ENCODE results near the gene MITF. TPM values are rescaled to one million over a fixed set of nuclear protein-coding genes. Genes with fewer than 3 reads are reported as not detected.

Gene MITF
- total RNA-seq, 1 donor from 2014 or later = 19.4 TPM

- H3K36me3 Mint-ChIP-seq (ENCODE audit: insufficient read depth) = no peaks in the 10 kb centered on the region
- no peaks in the 10 kb centered on the region for H3K9me3 Mint-ChIP-seq (ENCODE audit: low read depth)
- no peaks in the 10 kb centered on the region for H3K27me3 Mint-ChIP-seq
- no peak overlapping the region for H3K4me3 Mint-ChIP-seq (ENCODE audit: low read depth)
- peaks cover 1% of the 10 kb centered on the region for H3K4me1 Mint-ChIP-seq (ENCODE audit: low read depth)
- no peak for DNase-seq (ENCODE audit: low spot score, unreplicated experiment)
- H3K27ac Mint-ChIP-seq = no peak overlapping the region
- TF ChIP-seq, protein P1, sequence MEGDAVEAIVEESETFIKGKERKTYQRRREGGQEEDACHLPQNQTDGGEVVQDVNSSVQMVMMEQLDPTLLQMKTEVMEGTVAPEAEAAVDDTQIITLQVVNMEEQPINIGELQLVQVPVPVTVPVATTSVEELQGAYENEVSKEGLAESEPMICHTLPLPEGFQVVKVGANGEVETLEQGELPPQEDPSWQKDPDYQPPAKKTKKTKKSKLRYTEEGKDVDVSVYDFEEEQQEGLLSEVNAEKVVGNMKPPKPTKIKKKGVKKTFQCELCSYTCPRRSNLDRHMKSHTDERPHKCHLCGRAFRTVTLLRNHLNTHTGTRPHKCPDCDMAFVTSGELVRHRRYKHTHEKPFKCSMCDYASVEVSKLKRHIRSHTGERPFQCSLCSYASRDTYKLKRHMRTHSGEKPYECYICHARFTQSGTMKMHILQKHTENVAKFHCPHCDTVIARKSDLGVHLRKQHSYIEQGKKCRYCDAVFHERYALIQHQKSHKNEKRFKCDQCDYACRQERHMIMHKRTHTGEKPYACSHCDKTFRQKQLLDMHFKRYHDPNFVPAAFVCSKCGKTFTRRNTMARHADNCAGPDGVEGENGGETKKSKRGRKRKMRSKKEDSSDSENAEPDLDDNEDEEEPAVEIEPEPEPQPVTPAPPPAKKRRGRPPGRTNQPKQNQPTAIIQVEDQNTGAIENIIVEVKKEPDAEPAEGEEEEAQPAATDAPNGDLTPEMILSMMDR (IDR thresholded peaks at IDR 0.05; ENCODE audit: unreplicated experiment) = no peak
Observed at GRCh38 chr3:69823743-69824142, 84.5 kb downstream of the MITF start.

- TF ChIP-seq, protein P1 (IDR thresholded peaks at IDR 0.05; ENCODE audit: unreplicated experiment) = no peak
- Mint-ChIP-seq H3K36me3 (ENCODE audit: insufficient read depth) (no peaks in the 10 kb centered on the region), H3K9me3 (ENCODE audit: low read depth) (no peaks in the 10 kb centered on the region), H3K4me3 (ENCODE audit: low read depth) (no peak overlapping the region), H3K4me1 (ENCODE audit: low read depth) (peaks cover 1% of the 10 kb centered on the region), H3K27ac (no peak overlapping the region), H3K27me3 (no peaks in the 10 kb centered on the region)
- no peak for DNase-seq (ENCODE audit: low spot score, unreplicated experiment)
Observed at GRCh38 chr3:69825446-69825845, 86.2 kb downstream of the MITF start.

DNA sequence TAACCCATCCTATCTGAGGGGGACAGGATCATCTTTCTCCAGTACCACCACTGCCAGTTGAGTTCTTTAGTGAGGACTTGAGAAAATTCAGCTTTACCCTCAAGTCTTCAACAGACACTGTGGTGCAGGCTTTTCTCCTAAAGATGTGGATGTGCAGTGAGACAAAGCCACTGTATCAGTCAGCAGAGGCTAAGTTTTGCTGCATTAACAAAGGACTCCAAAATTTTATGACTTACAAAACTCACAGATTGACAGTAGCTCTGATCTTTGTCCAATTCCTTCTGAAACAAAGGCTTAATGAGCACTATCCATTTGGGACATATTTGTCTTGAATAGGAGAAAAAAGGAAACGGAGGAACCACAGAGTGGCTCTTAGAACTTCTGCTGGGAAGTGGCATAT lies 87.9 kb downstream of the MITF start:
- Mint-ChIP-seq H3K9me3 (ENCODE audit: low read depth) (no peaks in the 10 kb centered on the region), H3K4me1 (ENCODE audit: low read depth) (no peaks in the 10 kb centered on the region), H3K36me3 (ENCODE audit: insufficient read depth) (no peaks in the 10 kb centered on the region), H3K4me3 (ENCODE audit: low read depth) (no peak overlapping the region), H3K27ac (no peak overlapping the region), H3K27me3 (no peaks in the 10 kb centered on the region)
- TF ChIP-seq, protein P1 (IDR thresholded peaks at IDR 0.05; ENCODE audit: unreplicated experiment) = no peak
- no peak for DNase-seq (ENCODE audit: low spot score, unreplicated experiment)

DNA sequence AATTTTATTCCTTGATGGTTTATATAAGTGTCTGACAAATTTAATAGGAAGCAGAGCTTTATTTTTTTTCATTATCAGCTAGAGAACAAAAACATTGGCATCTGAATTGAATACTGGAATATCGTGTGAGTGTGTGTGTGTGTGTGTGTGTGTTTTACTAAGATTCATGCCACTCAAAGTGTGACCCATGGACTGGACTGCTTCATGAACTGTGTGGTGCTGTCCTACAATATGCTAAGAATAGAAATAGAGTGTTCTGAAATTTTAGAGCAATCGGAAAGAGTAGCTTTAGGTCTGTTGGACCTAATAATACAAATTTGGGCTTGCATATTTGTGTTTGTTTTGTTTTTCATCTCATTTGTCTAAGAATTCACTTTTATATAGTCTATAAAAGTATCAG lies 89.6 kb downstream of the MITF start:
- no peaks in the 10 kb centered on the region for H3K4me1 Mint-ChIP-seq (ENCODE audit: low read depth)
- no peak for DNase-seq (ENCODE audit: low spot score, unreplicated experiment)
- no peaks in the 10 kb centered on the region for H3K36me3 Mint-ChIP-seq (ENCODE audit: insufficient read depth)
- no peaks in the 10 kb centered on the region for H3K9me3 Mint-ChIP-seq (ENCODE audit: low read depth)
- H3K27me3 Mint-ChIP-seq = no peaks in the 10 kb centered on the region
- no peak overlapping the region for H3K4me3 Mint-ChIP-seq (ENCODE audit: low read depth)
- TF ChIP-seq, protein P1 (IDR thresholded peaks at IDR 0.05; ENCODE audit: unreplicated experiment) = no peak
- H3K27ac Mint-ChIP-seq = no peak overlapping the region

DNA sequence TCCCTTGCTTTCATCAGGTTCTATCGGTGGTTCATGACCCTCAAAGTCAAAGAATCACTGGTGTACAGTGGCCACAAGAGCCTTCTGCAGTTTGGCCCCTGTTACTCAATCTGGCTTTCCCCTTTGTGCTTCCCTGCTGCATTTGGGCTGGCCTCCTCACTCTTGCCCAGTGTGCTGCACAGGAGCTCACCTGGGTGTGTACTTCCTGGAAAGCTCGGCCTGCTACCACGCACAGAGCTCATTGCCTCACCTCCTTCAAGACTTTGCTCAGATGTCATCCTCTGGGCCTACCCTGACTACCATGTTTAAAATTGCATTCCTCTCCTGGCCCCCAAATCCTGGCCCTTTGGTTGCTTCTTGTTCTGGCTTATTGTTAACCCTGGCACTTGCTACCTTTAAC lies 90.9 kb downstream of the MITF start:
- Mint-ChIP-seq H3K36me3 (ENCODE audit: insufficient read depth) (no peaks in the 10 kb centered on the region), H3K4me3 (ENCODE audit: low read depth) (no peak overlapping the region), H3K27ac (no peak overlapping the region), H3K27me3 (no peaks in the 10 kb centered on the region), H3K4me1 (ENCODE audit: low read depth) (no peaks in the 10 kb centered on the region), H3K9me3 (ENCODE audit: low read depth) (peaks cover 5% of the 10 kb centered on the region)
- no peak for DNase-seq (ENCODE audit: low spot score, unreplicated experiment)
- TF ChIP-seq, protein P1 (IDR thresholded peaks at IDR 0.05; ENCODE audit: unreplicated experiment) = no peak

Data from progenitor cell of endocrine pancreas (in vitro differentiated cells).